GM12872 (cell line): ENCODE results near the gene RNASET2.

Experiments used
- TF ChIP-seq, protein P1 (sequence below): IDR thresholded peaks from 3 replicates; pipeline ENCODE4 v1.5.1; 2011; ENCODE audit warnings: low read depth, mild to moderate bottlenecking, low read length, moderate library complexity; ENCODE audit not compliant: insufficient read depth

The RNASET2 gene

DNA sequence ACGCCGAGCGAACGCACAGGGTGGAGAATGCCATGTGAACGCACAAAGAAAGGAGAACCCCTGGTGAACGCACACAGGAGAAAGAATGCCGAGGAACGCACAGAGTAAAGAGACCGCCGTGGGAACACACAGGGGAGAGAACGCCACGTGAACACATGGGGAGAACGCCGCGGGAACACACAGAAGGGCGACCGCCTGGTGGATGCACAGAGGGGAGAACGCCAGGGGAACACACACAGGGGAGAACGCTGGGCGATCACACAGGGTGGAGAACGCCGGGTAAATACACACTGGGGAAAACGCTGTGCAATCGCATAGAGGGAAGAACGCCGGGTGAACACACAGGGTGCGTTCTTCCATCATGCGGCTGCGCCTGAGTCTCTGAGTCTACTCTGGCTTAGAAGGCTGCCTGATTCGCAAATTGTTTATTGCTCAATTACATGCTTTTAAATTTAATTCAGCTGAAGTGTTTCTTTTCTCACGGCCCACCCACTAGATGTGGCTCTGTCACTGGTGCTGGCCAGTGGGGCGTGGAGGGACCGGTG lies 54.1 kb downstream of the RNASET2 start:
- TF ChIP-seq, protein P1, sequence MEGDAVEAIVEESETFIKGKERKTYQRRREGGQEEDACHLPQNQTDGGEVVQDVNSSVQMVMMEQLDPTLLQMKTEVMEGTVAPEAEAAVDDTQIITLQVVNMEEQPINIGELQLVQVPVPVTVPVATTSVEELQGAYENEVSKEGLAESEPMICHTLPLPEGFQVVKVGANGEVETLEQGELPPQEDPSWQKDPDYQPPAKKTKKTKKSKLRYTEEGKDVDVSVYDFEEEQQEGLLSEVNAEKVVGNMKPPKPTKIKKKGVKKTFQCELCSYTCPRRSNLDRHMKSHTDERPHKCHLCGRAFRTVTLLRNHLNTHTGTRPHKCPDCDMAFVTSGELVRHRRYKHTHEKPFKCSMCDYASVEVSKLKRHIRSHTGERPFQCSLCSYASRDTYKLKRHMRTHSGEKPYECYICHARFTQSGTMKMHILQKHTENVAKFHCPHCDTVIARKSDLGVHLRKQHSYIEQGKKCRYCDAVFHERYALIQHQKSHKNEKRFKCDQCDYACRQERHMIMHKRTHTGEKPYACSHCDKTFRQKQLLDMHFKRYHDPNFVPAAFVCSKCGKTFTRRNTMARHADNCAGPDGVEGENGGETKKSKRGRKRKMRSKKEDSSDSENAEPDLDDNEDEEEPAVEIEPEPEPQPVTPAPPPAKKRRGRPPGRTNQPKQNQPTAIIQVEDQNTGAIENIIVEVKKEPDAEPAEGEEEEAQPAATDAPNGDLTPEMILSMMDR: no peak

DNA sequence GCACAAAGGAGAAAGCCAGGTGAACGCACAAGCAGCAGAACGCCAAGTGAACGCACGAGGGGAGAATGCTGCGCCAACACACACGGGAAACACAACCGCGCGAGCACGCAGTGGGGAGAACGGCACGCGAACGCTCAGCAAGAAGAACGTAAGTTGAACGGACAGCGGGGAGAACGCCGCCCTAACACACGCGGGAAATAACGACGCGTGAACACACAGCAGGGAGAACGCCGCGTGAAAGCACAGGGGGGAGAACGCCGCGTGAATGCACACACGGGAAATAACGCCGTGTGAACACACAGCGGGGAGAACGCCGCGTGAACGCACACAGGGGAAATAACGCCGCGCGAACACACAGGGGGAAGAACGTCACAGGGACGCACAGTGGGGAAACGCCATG lies 54.7 kb downstream of the RNASET2 start:
- TF ChIP-seq, protein P1: no peak

DNA sequence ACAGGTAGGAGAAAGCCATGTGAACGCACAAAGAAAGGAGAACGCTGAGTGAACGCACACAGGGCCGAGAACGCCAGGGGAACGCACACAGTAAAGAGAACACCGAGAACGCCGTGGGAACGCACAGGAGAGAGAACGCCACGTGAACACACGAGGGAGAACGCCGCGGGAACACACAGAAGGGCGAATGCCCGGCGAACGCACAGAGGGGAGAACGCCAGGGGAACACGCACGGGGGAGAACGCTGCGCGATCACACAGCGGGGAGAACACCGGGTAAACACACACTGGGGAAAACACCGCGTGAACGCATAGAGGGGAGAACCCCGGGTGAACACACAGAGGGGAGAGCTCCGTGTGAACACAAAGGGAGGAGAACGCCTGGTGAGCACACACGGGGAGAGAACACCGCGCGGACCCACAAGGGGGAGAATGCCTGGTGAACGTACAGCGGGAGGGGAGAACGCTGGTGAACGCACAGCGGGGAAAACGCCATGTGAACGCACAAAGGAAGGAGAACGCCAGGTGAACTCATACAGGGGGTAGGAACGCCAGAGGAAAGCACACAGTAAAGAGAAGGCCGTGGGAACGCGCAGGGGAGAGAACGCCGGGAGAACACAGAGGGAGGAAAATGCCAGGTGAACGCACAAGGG lies 55.3 kb downstream of the RNASET2 start:
- TF ChIP-seq, protein P1: no peak

DNA sequence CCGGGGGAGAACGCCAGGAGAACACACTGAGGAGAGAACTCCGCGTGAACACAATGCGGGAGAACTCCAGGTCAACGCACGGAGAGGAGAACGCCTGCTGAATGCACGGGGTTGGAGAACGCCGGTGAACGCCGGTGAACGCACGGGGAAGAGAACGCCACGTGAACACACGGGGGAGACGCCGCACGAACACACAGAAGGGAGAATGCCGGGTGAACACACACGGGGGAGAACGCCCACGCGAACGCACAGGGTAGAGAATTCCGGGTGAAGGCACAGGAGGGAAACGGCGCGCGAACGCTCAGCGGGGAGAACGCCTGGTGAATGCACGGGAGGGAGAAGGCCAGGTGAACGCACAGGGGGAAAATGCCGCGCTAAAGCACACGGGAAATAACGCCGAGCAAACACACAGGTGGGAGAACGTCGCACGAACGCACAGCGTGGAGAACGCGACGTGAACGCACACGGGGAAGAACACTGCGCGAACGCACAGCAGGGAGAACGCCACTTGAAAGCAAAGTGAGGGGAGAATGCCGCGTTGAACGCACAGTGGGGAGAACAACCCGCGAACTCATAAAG lies 56.1 kb downstream of the RNASET2 start:
- TF ChIP-seq, protein P1: no peak

DNA sequence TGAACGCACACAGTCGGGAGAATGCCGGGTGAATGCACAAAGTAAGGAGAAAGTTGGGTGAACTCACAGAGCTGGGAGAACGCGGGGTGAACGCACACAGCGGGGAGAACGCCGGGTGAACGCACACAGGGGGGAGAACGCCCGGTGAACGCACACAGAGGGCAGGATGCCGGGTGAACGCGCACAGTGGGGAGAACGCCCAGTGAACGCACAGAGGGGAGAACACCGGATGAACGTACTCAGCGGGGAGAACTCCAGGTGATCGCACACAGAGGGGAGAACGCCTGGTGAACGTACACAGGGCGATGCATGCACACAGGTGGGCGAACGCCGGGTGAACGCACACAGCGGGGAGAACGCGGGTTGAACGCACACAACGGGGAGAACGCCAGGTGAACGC lies 57.4 kb downstream of the RNASET2 start:
- TF ChIP-seq, protein P1: no peak

DNA sequence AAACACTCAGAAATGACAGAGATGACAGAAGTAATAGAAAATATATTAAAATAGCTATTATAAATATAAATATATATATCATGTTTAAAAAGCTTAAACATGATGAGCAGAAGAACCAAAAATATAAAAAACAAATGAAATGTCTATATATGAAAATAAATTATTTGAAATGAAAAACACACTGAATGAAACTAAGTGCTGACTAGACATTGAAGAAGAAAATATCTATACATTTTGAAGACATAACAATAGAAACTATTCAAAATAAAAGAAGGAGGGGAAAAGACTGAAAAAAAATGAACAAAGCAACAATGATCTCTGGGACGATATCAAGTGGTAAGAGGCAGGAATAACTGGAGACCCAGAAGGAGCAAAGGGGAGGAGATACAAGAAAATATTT lies 76.8 kb downstream of the RNASET2 start:
- TF ChIP-seq, protein P1: no peak
